HUDEP-2 (cell line): ENCODE results near the gene PRAC1.

Experiments
- DNase-seq, 76 experiments: peaks; one replicate each; lab custom pipeline; 2025; ENCODE audit not compliant: unreplicated experiment in 76 of 76; lab: John Stamatoyannopoulos, UW

The PRAC1 gene

DNA sequence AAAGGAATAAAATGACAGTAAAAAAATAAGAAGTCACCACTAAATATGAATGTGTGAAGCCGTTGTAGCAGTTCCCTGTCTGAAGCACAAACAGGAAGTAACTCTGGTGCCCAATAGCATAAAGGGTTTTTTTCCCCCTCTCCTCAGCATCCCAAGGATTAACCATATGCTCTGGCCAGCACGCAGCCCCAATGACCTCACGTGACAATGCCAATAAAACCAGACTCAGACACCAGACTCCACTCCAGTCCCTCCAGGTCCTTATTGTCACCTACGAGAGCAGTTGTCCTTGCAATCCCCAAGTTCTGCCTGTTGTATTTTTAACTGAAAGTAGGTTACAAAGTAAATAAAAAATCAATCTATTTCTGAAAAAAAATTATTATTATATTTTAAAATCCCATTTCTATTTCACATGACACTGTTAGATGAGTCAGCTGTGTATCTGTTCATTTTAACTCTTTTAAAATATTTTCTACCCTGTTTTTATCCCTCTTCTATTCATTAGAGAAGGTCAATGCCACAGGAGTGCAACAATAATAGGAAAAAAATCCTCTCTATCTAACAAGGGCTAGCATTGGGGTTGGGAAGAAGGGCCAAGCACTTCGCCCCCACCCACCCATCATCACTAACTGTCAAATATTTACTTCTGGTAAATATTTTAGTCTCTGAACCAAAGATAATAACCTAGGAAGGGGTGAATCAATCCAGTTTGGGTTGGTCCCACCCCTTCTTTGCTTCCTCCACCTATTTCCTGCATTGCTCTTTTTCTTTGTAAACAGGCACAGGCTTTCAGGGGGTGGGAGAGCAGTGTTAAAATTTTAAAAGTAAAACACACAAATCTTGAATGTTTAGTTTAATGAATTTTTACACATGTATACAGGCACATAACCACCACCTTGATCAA is 6.6 kb downstream of the PRAC1 start:
- DNase-seq = no peak

GRCh38 chr17:48711128-48711527 is 11.2 kb downstream of the PRAC1 start:
- DNase-seq = no peak

DNA sequence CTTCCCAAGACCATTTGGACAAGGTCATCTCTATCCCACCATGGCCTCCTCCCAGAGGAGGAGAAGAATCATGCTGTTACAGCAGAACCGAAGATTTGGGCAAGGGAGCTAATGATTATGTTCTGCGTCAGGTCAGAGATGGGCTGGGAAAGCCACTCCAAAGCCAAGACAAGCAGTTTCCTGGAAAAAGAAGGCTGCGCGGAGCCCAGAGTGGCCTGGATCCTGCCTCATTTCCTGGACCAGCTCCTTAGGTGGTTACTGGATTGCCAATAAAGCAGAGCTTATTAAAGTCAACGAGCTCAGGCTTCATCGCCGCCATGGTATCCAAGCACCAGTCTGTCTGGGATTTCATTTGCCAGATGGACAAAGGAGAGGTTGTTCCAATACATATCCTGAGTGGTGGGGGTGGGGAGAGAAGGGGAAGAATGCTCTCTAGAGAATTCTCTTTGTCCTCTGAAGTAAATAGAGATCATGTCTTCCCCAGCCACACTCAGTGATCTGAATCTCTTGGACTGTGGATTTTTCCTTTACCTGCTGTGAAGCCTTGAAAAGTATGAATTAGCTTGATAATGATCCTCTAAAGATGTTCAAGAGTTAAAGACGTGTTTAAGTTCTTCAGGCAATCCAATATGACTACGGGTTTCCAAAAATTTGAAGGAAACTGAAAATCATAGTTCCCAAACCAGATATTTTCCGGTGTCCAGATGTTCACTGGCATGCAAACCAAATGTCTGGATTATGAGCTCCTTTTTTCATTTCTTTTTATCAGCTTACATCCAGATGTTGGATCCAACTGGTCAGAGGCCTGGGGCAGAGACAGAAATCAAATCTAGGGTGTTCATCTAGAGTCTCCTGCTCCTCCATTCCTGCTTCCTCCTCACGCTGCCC is 17.7 kb downstream of the PRAC1 start:
- no peak for DNase-seq

GRCh38 chr17:48701864-48702532 is 20.3 kb downstream of the PRAC1 start:
- no peak for DNase-seq

- DNase-seq = no peak
Observed at GRCh38 chr17:48693178-48693577, 29.1 kb downstream of the PRAC1 start.

- DNase-seq = no peak
Observed at GRCh38 chr17:48692049-48692448, 30.3 kb downstream of the PRAC1 start.

DNA sequence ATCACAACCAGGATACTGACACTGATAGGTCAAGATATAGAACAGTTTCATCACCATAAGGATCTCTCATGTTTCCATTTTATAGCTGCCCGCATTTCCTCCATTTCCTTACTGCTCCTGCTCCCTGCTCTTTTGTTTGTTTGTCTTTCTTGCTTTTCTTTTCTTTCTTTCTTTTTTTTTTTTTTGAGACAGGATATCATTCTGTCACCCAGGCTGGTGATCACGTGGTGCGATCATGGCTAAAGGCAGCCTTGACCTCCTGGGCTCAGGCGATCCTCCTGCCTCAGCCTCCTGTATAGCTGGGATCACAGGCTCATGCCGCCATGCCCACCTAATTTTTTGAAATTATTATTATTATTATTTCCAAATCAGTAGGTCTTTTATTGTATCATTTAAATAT is 31.7 kb downstream of the PRAC1 start:
- no peak for DNase-seq

GRCh38 chr17:48681609-48682008 is 40.7 kb downstream of the PRAC1 start:
- DNase-seq = no peak

GRCh38 chr17:48679385-48680096 is 42.8 kb downstream of the PRAC1 start:
- DNase-seq = no peak

DNA sequence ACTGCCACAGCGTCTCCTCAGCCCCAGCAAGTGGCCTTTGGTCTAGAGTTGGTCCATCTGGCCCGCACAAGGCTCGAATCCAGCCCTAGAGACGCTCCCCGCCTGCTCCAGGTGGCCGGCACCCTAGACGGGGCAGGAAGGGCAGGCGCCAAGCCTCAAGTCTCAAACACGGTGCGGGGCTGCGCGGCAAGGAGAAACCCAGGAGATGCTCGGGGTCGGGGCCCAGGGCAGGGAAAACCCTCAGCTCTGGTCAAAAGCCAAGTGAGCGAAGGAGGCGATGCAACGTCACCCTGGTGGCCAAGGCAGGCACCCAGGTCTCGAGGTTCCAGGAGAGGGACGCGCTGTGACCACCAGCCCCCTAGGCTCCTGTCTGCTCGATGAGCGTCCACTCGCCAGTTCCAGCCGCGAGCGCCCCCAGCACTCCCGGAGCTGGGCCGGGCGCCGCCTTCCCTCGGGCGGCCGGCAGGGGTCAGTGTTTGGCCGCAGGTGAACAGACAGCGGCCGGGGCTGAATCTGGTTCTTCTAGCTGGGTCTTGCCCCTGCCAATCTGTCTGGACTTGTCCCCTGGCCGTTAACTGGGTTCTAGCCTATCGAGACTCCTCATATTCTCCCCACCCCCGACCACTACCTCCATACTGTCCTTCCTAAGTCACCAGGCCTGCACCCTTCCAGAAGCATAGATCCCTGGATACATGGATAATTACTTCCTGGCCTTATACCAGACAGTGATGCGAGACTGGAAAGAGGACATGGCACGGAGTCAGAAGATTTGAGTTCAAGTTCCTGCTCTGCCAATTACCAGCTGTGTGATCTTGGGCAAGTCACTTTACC is 44.0 kb downstream of the PRAC1 start:
- peak in 50 of 76 experiments; percentile 1 to 71 (median 26) for DNase-seq

GRCh38 chr17:48676963-48677558 is 45.3 kb downstream of the PRAC1 start:
- DNase-seq = no peak

- DNase-seq = no peak
Observed at GRCh38 chr17:48672340-48672739, 50.0 kb downstream of the PRAC1 start.
